ENCODE data around the gene KLHDC8A.
A peak's percentile ranks its signal among the peaks of the same experiment; 100 is the strongest.
"Not testable (repeated sequence)": the region's sequence is repeated elsewhere in the genome, so short reads cannot be mapped to it uniquely, and the experiment has no call there.

The KLHDC8A gene

GRCh38 chr1:205371871-205372660 lies 15.3 kb upstream of the KLHDC8A start:
- no peak for DNase-seq (ENCODE audit: low read depth, low spot score)

GRCh38 chr1:205370780-205371179 lies 14.1 kb upstream of the KLHDC8A start:
- DNase-seq (ENCODE audit: low read depth, low spot score) = no peak

- DNase-seq (ENCODE audit: low read depth, low spot score) = no peak
Measured at GRCh38 chr1:205369701-205370123, 13.0 kb upstream of the KLHDC8A start.

GRCh38 chr1:205368478-205368877 lies 11.8 kb upstream of the KLHDC8A start:
- no peak for DNase-seq (ENCODE audit: low read depth, low spot score)

- DNase-seq (ENCODE audit: low read depth, low spot score) = no peak
Measured at GRCh38 chr1:205365945-205366463, 9.3 kb upstream of the KLHDC8A start.

GRCh38 chr1:205365086-205365485 lies 8.4 kb upstream of the KLHDC8A start:
- DNase-seq (ENCODE audit: low read depth, low spot score) = not testable (repeated sequence)

- no peak for DNase-seq (ENCODE audit: low read depth, low spot score)
Measured at GRCh38 chr1:205360891-205361290, 4.2 kb upstream of the KLHDC8A start.

GRCh38 chr1:205359771-205360565 lies 3.2 kb upstream of the KLHDC8A start:
- DNase-seq (ENCODE audit: low read depth, low spot score) = no peak

GRCh38 chr1:205358579-205358978 lies 1.9 kb upstream of the KLHDC8A start:
- DNase-seq (ENCODE audit: low read depth, low spot score) = no peak

GRCh38 chr1:205357567-205357966 lies 845 bp upstream of the KLHDC8A start:
- DNase-seq (ENCODE audit: low read depth, low spot score) = no peak

GRCh38 chr1:205355075-205355453 lies 1.7 kb downstream of the KLHDC8A start:
- no peak for DNase-seq (ENCODE audit: low read depth, low spot score)

GRCh38 chr1:205354259-205355074 lies 2.3 kb downstream of the KLHDC8A start:
- no peak for DNase-seq (ENCODE audit: low read depth, low spot score)

GRCh38 chr1:205353612-205354011 lies 3.1 kb downstream of the KLHDC8A start:
- DNase-seq (ENCODE audit: low read depth, low spot score) = no peak

- no peak for DNase-seq (ENCODE audit: low read depth, low spot score)
Measured at GRCh38 chr1:205353191-205353590, 3.5 kb downstream of the KLHDC8A start.

GRCh38 chr1:205351984-205352713 lies 4.6 kb downstream of the KLHDC8A start:
- DNase-seq (ENCODE audit: low read depth, low spot score) = peak; percentile 55

- DNase-seq (ENCODE audit: low read depth, low spot score) = peak; percentile 85
Measured at GRCh38 chr1:205350691-205351141, 6.0 kb downstream of the KLHDC8A start.

GRCh38 chr1:205350124-205350523 lies 6.6 kb downstream of the KLHDC8A start:
- no peak for DNase-seq (ENCODE audit: low read depth, low spot score)

GRCh38 chr1:205348554-205349487 lies 7.9 kb downstream of the KLHDC8A start:
- peak; percentile 62 for DNase-seq (ENCODE audit: low read depth, low spot score)

- DNase-seq (ENCODE audit: low read depth, low spot score) = no peak
Measured at GRCh38 chr1:205346956-205347574, 9.7 kb downstream of the KLHDC8A start.

Measured in ELF-1 (cell line).